GM12875 (cell line): Measurements from ENCODE around the gene CD2AP.

Source experiments
- H3K4me3 ChIP-seq: one replicate; pipeline ENCODE4 v1.5.1; 2011; ENCODE audit warnings: low read depth, low read length, control low read depth
- TF ChIP-seq, protein P1 (sequence below): IDR thresholded peaks from 2 replicates; pipeline ENCODE4 v1.5.1; 2011; ENCODE audit warnings: low read depth, mild to moderate bottlenecking, control low read depth, inconsistent platforms, low read length, moderate library complexity, borderline replicate concordance; ENCODE audit not compliant: insufficient read depth

Gene CD2AP

DNA sequence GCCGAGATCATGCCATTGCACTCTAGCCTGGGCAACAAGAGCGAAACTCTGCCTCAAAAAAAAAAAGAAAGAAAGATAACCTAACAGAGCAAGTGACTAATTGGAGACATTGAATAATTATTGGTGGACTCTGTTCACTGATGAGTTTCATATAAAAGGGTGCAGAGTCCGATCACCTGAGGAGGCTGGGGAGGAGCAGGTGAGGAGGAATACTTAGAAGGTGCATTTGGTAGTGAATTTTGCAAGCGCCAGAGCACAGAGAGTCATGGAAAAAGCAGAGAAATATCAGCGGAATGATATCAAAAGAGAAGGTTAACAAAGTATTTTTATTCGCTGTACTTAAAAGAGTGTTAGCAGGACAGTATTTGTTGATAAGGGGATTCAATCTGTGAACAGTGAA lies 44.4 kb downstream of the CD2AP start:
- TF ChIP-seq, protein P1, sequence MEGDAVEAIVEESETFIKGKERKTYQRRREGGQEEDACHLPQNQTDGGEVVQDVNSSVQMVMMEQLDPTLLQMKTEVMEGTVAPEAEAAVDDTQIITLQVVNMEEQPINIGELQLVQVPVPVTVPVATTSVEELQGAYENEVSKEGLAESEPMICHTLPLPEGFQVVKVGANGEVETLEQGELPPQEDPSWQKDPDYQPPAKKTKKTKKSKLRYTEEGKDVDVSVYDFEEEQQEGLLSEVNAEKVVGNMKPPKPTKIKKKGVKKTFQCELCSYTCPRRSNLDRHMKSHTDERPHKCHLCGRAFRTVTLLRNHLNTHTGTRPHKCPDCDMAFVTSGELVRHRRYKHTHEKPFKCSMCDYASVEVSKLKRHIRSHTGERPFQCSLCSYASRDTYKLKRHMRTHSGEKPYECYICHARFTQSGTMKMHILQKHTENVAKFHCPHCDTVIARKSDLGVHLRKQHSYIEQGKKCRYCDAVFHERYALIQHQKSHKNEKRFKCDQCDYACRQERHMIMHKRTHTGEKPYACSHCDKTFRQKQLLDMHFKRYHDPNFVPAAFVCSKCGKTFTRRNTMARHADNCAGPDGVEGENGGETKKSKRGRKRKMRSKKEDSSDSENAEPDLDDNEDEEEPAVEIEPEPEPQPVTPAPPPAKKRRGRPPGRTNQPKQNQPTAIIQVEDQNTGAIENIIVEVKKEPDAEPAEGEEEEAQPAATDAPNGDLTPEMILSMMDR = no peak
- no peak overlapping the region for H3K4me3 ChIP-seq

DNA sequence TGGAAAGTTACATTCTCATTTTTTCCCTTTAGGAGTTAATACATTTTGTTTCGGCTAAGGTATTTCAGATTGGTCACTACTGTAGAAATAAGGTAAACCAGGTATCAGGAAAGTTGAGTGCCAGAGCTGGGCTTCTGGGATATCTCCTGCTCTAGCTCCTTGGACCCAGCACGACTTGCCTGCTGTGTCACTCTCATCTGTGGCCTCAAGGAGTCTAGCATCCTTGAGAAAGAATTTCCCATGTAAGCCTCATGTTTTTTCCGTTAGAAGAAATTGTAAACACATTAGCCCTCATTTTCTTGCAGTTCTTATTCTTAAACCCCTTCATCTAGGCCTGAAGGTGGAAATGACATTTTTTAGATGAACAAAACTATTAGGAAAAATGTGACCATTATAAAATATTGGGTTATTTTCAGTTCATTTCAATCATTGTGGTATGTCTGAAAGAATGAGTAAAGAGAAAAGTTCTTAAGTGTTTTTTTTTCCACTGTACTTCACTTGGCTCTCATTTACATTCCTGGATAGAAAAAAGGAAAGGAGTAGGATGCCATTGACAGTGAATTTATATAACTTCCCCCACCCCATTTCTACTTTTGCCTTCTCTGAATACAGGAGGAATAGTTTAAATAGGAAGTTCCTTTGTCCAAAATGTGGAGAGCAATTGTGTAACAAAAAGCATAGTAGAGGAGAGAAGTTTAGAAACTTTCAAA lies 46.7 kb downstream of the CD2AP start:
- no peak overlapping the region for H3K4me3 ChIP-seq
- TF ChIP-seq, protein P1 = no peak

DNA sequence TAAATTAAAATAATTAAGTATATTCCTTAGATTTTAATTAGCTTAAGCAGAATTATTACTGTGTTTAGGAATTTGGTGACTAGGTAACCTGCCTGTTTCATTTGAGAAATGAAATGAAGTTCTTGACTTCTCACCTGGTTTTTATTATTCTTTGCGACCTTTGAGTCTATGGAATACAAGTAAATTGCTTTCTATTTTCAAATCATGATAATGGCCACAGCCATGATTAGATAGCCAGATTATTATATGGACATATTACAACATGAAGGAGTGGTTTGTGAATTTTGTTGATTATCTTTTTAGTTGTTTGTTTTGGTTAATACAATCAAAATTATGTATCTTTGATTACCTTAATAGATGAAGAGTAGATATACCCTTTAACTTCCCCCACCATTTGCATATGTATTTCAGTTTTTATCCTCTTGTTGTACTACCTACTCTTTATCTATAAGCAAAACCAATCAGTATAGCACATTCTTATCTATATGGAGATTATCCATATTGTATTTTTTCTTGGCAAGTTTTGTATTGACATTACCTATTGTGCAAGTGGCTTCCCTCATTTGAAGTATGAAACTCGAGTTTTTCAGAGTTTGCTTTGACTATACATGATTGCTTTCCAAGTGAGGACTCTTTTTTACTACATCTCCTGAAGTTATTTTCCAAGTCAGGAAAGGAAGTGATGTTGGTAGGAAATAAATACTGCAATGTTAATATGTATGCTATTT lies 47.9 kb downstream of the CD2AP start:
- TF ChIP-seq, protein P1 = no peak
- no peak overlapping the region for H3K4me3 ChIP-seq

DNA sequence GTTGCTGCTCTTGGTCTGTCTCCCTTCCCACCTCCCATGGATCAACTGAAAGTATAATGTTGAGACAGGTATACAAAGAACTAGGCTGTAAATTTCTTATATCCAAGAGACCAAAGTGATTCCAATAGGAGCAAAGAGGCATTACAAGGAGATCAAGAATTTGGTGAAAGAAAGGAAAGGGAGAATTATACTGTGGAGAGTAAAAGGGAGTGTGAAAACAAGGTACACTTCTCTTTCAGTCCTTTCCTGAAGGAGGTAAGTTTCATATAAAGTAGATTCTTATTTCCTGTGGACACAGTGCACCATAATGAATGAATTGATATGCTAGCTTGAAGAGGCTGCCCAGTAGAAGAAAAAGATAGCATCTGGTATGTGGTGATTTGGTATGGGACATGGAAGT lies 49.7 kb downstream of the CD2AP start:
- TF ChIP-seq, protein P1 = no peak
- no peak overlapping the region for H3K4me3 ChIP-seq

DNA sequence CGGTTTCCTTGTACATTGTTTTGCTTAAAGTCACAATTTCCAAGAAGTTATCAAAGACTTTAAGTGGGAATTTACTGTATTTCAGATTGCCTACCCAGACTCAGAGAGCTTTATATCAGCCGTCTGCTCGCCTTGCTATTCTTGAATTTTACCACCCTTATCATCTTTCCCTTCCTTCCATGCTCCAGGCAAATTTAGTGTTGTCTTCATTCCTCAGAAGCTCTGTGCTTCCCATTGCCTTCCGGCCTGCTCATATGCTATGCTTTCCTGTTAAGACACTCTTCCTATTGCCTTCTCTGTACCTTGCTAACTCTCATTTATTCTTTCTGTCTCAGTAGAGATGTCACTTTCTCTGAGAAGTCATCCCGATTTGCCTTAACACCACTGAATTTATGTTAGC lies 52.1 kb downstream of the CD2AP start:
- no peak overlapping the region for H3K4me3 ChIP-seq
- TF ChIP-seq, protein P1 = no peak

DNA sequence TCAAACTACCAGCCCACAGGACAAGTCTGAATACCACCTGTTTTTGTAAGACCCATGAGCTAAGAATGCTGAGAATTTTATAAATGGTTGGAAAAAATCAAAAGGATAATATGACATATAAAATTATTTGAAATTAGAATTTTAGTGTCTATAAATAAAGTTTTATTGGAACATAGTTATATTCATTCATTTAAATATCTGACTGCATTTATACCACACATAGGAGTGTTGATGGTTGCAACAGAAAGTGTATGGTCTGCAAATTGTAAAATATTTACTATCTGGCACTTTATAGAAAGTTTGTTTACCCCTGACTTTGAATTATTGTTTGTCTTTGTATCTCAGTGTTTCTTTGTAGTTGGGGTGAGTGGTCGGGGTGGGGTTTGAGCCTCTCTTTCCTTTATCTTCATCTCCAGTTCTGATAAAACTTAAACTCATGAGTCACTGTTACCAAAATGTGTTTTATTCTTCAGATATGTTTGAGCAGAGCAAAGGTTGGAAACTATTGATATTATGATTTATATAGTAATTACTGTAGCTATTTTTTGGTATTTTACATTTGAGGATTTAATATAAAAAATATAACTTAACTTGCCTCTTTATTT lies 55.5 kb downstream of the CD2AP start:
- TF ChIP-seq, protein P1 = no peak

More for the DNA sequence above, 55.5 kb downstream of the CD2AP start:
- H3K4me3 ChIP-seq = no peak overlapping the region
